Activated CD4-positive, alpha-beta T cell treated with anti-CD3 and anti-CD28 coated beads, Interleukin-2, amount 10 ng/mL, durations not matched to agents 24 days and 14 days (primary cell): ENCODE data around the gene FXR2. TPM values are rescaled to one million over a fixed set of nuclear protein-coding genes. Genes with fewer than 3 reads are reported as not detected.
"Not testable (repeated sequence)": the region's sequence is repeated elsewhere in the genome, so short reads cannot be mapped to it uniquely, and the experiment has no call there.

Experiments
- DNase-seq: peaks from one replicate; pipeline ENCODE4 v3.0.0; 2022
- H3K27ac Mint-ChIP-seq: one replicate; pipeline ENCODE4 v1.8.0; 2022; ENCODE audit warnings: mild to moderate bottlenecking, mixed read lengths
- H3K27me3 Mint-ChIP-seq: one replicate; pipeline ENCODE4 v1.8.0; 2022; ENCODE audit warnings: mixed read lengths
- H3K36me3 Mint-ChIP-seq: one replicate; pipeline ENCODE4 v1.8.0; 2022; ENCODE audit warnings: low read depth, mild to moderate bottlenecking, mixed read lengths
- H3K4me1 Mint-ChIP-seq: one replicate; pipeline ENCODE4 v1.8.0; 2021; ENCODE audit warnings: mixed read lengths
- H3K4me3 Mint-ChIP-seq: one replicate; pipeline ENCODE4 v1.8.0; 2022; ENCODE audit warnings: mild to moderate bottlenecking, moderate library complexity, mixed read lengths
- H3K9me3 Mint-ChIP-seq: one replicate; pipeline ENCODE4 v1.8.0; 2021; ENCODE audit warnings: mixed read lengths
- intact Hi-C: fragments of 100-400 bp; cut with micrococcal nuclease; formaldehyde crosslinking; loops from one replicate; pipeline ENCODE4 v1.15.1; 2023
- total RNA-seq: library from RNA; stranded (reverse); gene quantifications from 2 replicates; pipeline ENCODE4 v1.2.3, GENCODE V29; 2022

Gene FXR2
- total RNA-seq, 1 donor from 2014 or later = 64.4 TPM

DNA sequence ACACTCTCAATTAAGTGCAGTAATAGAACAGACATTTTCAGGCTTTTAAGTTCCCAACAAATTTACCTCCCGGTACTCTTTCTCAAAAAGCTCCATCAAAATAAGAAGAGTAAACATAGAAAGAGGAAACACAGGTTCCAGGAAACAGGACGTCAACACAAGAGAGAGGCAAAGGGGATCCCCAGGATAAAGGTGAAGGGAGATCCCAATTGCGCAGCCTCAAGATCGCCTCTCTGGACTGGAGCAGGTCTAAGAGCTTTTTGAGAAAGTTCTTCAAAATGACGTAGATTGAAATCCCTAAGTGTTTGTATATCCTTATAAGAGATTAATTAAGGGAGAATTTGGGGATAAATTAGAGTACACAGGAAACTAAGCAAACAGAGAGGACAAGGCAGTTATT lies 3.9 kb upstream of the FXR2 start:
- Mint-ChIP-seq H3K4me1 (peaks cover 12% of the 10 kb centered on the region), H3K4me3 (no peak overlapping the region), H3K36me3 (peaks cover 3% of the 10 kb centered on the region), H3K9me3 (no peaks in the 10 kb centered on the region), H3K27me3 (peaks cover 1% of the 10 kb centered on the region), H3K27ac (no peak overlapping the region)
- no peak for DNase-seq
- intact Hi-C loops = loop anchor here (5.0 kb wide), 1 partner anchor 34 kb away; the partner anchor contains the start of gene ATP1B2

GRCh38 chr17:7615265-7615747 lies 609 bp upstream of the FXR2 start:
- no peaks in the 10 kb centered on the region for H3K27me3 Mint-ChIP-seq
- H3K4me3 Mint-ChIP-seq = peak overlapping the region; percentile 77
- intact Hi-C loops = loop anchor here (1.0 to 5.0 kb wide), 2 partner anchors 32 to 37 kb away; partner anchors contain the start of genes ATP1B2 and MPDU1
- no peak for DNase-seq
- no peaks in the 10 kb centered on the region for H3K9me3 Mint-ChIP-seq
- H3K4me1 Mint-ChIP-seq = peaks cover 33% of the 10 kb centered on the region
- peaks cover 18% of the 10 kb centered on the region for H3K36me3 Mint-ChIP-seq
- H3K27ac Mint-ChIP-seq = peak overlapping the region; percentile 91

GRCh38 chr17:7613769-7614424 lies 800 bp downstream of the FXR2 start:
- peak; percentile 68 for DNase-seq
- H3K27ac Mint-ChIP-seq = peak overlapping the region; percentile 65
- intact Hi-C loops = loop anchor here (1.0 kb wide), 1 partner anchor 74 kb away; the partner anchor contains the start of gene WRAP53

GRCh38 chr17:7612294-7612640 lies 2.4 kb downstream of the FXR2 start:
- H3K36me3 Mint-ChIP-seq = peaks cover 18% of the 10 kb centered on the region
- no peaks in the 10 kb centered on the region for H3K9me3 Mint-ChIP-seq
- intact Hi-C loops = no loop called here
- H3K27ac Mint-ChIP-seq = peak overlapping the region; percentile 64
- peaks cover 33% of the 10 kb centered on the region for H3K4me1 Mint-ChIP-seq
- no peak for DNase-seq
- no peaks in the 10 kb centered on the region for H3K27me3 Mint-ChIP-seq
- H3K4me3 Mint-ChIP-seq = peak overlapping the region; percentile 39

More at GRCh38 chr17:7613769-7614424, 800 bp downstream of the FXR2 start:
- no peaks in the 10 kb centered on the region for H3K27me3 Mint-ChIP-seq
- peaks cover 18% of the 10 kb centered on the region for H3K36me3 Mint-ChIP-seq
- peaks cover 37% of the 10 kb centered on the region for H3K4me1 Mint-ChIP-seq
- no peaks in the 10 kb centered on the region for H3K9me3 Mint-ChIP-seq
- H3K4me3 Mint-ChIP-seq = peak overlapping the region; percentile 87

DNA sequence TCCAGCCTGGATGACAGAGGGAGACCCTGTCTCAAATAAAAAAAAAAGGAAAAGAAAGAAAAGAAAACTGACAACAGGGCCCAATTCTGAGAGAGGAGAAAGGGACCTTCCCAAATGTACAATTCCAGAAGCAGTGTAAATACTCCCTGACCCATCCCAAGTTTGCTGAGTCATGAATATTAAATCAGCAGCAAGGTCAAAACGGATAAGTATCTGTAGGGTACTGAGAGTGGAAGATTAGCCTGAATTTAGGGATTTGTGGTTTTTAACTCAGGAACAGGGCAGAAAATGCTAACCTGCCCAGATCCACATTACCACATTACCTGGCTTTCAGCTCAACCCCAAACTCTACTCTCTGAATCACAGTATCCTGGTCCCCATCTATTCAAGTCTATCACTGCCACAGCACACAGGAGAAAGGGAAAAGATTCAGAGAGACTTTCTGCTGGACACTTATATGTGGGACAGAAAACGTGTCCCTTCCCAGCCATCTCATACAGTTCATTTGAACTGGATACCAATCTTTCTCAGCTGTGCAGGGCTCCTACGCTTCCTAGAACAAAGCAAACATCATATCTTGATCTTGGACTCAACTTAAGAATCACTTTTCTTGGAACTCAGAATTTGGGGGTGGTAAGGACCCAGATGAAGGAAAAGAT lies 2.9 kb downstream of the FXR2 start:
- H3K4me3 Mint-ChIP-seq = peak overlapping the region; percentile 39
- H3K9me3 Mint-ChIP-seq = no peaks in the 10 kb centered on the region
- H3K4me1 Mint-ChIP-seq = peaks cover 33% of the 10 kb centered on the region
- no peaks in the 10 kb centered on the region for H3K27me3 Mint-ChIP-seq
- intact Hi-C loops = no loop called here
- DNase-seq = no peak
- peak overlapping the region; percentile 64 for H3K27ac Mint-ChIP-seq
- H3K36me3 Mint-ChIP-seq = peaks cover 18% of the 10 kb centered on the region

DNA sequence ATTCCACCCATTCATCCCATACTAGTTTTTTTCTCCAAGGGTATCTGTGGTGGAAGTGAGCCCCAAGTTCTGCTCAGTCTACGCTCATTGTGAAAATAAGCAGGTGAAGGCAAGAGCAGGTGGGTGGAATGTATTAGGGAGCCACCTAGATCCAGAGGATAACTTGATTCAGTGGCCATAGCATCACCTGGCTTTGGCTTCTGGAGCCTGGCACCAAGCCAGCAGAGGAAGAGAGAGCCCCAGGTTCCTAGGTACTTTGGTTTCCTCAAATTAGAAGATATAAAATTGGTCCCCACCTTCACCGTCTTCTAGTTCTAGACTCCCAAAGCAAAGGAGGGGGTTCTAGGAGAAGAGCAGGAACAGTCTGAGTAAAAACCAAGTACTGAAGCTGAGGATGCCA lies 4.1 kb downstream of the FXR2 start:
- no peak for DNase-seq
- intact Hi-C loops = no loop called here
- Mint-ChIP-seq H3K27me3 (no peaks in the 10 kb centered on the region), H3K27ac (no peak overlapping the region), H3K4me1 (peaks cover 35% of the 10 kb centered on the region), H3K9me3 (no peaks in the 10 kb centered on the region), H3K4me3 (no peak overlapping the region), H3K36me3 (peaks cover 25% of the 10 kb centered on the region)

GRCh38 chr17:7606280-7606679 lies 8.4 kb downstream of the FXR2 start:
- Mint-ChIP-seq H3K4me1 (peaks cover 11% of the 10 kb centered on the region), H3K36me3 (peaks cover 35% of the 10 kb centered on the region), H3K4me3 (no peak overlapping the region), H3K27ac (peak overlapping the region; percentile 14), H3K9me3 (no peaks in the 10 kb centered on the region), H3K27me3 (no peaks in the 10 kb centered on the region)
- intact Hi-C loops = no loop called here
- DNase-seq = no peak

- H3K27ac Mint-ChIP-seq, intact Hi-C loops: not testable (repeated sequence)
Measured at GRCh38 chr17:7597561-7597960, 17.1 kb downstream of the FXR2 start.

GRCh38 chr17:7593296-7593695 lies 21.4 kb downstream of the FXR2 start:
- DNase-seq = no peak
- H3K27me3 Mint-ChIP-seq = no peaks in the 10 kb centered on the region
- H3K4me1 Mint-ChIP-seq = peaks cover under 1% of the 10 kb centered on the region
- H3K9me3 Mint-ChIP-seq = no peaks in the 10 kb centered on the region
- H3K36me3 Mint-ChIP-seq = peaks cover 60% of the 10 kb centered on the region
- intact Hi-C loops = no loop called here
- no peak overlapping the region for H3K27ac Mint-ChIP-seq
- no peak overlapping the region for H3K4me3 Mint-ChIP-seq

More at GRCh38 chr17:7597561-7597960, 17.1 kb downstream of the FXR2 start:
- H3K27me3 Mint-ChIP-seq, H3K4me1 Mint-ChIP-seq, H3K4me3 Mint-ChIP-seq, H3K9me3 Mint-ChIP-seq, DNase-seq: not testable (repeated sequence)
- H3K36me3 Mint-ChIP-seq = peaks cover 61% of the 10 kb centered on the region

GRCh38 chr17:7592422-7593021 lies 22.2 kb downstream of the FXR2 start:
- Mint-ChIP-seq H3K27ac (no peak overlapping the region), H3K4me3 (no peak overlapping the region), H3K9me3 (no peaks in the 10 kb centered on the region), H3K4me1 (peaks cover 3% of the 10 kb centered on the region), H3K36me3 (peaks cover 67% of the 10 kb centered on the region), H3K27me3 (no peaks in the 10 kb centered on the region)
- DNase-seq = no peak
- intact Hi-C loops = no loop called here

- no peak for DNase-seq
- Mint-ChIP-seq H3K27me3 (no peaks in the 10 kb centered on the region), H3K4me3 (no peak overlapping the region), H3K27ac (no peak overlapping the region), H3K36me3 (peaks cover 66% of the 10 kb centered on the region), H3K4me1 (peaks cover 3% of the 10 kb centered on the region), H3K9me3 (no peaks in the 10 kb centered on the region)
- intact Hi-C loops = no loop called here
Measured at GRCh38 chr17:7591596-7591995, 23.1 kb downstream of the FXR2 start.

- Mint-ChIP-seq H3K36me3 (peaks cover 64% of the 10 kb centered on the region), H3K9me3 (no peaks in the 10 kb centered on the region), H3K4me1 (peaks cover 4% of the 10 kb centered on the region), H3K27me3 (no peaks in the 10 kb centered on the region), H3K4me3 (no peak overlapping the region), H3K27ac (no peak overlapping the region)
- DNase-seq = peak; percentile 57
- intact Hi-C loops = no loop called here
Measured at GRCh38 chr17:7590743-7591142, 24.0 kb downstream of the FXR2 start.

DNA sequence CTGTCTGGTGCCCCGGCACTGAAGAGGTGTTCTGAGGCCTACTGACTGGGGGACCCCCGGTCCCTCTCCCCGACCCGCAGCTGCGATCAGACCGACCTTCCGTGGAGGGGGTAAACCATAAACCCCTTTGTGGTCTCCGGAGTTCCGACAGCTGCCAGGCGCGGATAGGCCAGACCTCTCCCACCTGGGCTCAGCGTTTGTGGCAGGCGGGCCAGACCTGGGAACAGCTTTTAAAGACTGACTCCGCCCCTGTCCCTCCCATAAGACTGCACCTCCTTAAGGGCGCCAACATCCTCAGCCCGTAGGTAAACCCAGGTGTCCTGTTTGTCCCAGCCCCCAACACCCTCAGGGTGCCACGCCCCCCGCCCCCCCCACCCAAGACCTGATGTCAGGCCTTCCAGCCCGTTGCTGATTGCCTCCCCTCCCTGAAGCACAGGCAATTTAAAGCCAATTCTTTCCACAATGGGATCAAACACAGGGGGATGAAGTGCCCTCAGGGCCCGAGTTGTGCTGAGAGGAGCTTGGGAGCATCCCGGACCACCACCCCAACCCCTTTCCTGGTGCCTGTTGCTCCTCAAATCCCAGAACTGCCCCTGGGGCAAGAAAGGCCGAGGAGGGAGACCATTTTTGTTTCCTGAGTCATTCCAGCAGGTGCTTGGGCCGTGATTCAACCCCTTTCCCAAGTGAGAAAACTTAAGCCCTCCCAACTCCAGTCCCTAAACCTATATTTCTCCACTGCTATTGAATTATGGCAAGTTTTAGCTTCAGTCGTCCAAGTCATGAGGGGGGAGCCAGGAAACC lies 24.6 kb downstream of the FXR2 start, which contains the start of gene SOX15:
Gene SOX15 (minus strand): TSS at position 204 of the 801 bp plus-strand sequence. CDS start 418 bp downstream, outside the sequence.
- peaks cover 6% of the 10 kb centered on the region for H3K4me1 Mint-ChIP-seq
- intact Hi-C loops = loop anchor here (1.0 kb wide), 1 partner anchor 76 kb away; no protein-coding TSS in a partner anchor
- H3K36me3 Mint-ChIP-seq = peaks cover 59% of the 10 kb centered on the region
- DNase-seq = peak; percentile 59
- H3K27ac Mint-ChIP-seq = no peak within 1 kb of the TSS
- H3K27me3 Mint-ChIP-seq = no peaks in the 10 kb centered on the region
- no peaks in the 10 kb centered on the region for H3K9me3 Mint-ChIP-seq
- no peak within 1 kb of the TSS for H3K4me3 Mint-ChIP-seq
